NCI-H1694 treated with DMSO at 0.1 percent for 48 hours (cell line): ENCODE results near the gene AAMP.
"Not testable (repeated sequence)": the region's sequence is repeated elsewhere in the genome, so short reads cannot be mapped to it uniquely, and the experiment has no call there.

Experiments used
- DNase-seq: peaks from one replicate; lab custom pipeline; 2025; lab: John Stamatoyannopoulos, UW

AAMP gene

DNA sequence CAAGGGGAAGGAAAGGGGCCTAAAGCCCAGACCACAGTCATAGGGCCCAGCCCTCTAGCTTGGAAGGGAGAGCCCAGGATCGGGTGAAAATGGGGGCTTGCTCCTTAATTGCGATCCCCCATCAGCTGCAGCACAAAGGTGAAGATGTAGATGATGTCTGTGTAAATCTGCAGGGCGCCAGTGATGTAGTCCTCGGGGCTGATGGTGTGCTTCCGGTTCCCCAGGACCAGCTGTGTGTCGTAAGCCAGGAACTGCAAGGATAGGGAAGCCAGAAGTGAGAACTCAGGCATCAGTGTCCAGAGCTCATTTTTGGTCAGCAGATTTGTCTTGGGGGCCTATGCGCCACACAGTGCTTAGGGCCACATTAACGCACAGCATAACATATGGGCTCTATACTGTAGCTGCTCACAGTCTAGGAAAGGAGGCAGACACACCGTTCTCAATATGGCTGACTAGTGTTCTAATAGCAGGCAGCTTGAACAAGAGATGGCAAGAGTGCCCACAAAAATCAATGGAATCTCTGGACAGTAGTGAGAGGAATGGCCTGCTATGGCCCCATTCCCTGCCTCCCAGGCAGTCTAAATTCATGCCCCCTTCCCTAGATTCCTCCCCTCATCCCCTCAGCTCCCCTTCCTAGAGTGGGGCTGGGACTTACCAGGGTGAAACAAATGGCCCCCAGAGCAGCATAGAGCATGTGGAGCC is 5.6 kb upstream of the AAMP start:
- DNase-seq: no peak

DNA sequence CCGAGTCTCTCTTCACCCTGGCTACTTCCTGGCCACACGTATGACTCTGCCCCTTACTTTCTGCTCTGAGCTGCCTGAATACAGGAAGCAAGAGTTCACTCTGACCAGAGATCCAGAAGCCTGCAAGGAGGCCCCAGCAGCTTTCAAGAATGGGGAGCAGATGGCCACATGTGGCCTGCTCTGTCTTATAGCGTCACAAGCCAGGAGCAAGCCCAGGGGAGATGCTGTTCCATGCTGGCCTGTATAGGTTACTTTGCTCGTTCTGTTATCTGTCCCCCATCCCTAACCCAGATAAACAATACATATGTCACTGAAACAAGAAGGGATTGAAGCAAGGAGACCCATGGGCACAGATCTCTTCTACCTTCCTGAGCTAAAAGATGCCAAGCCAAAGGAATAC is 4.6 kb upstream of the AAMP start:
- DNase-seq: no peak

DNA sequence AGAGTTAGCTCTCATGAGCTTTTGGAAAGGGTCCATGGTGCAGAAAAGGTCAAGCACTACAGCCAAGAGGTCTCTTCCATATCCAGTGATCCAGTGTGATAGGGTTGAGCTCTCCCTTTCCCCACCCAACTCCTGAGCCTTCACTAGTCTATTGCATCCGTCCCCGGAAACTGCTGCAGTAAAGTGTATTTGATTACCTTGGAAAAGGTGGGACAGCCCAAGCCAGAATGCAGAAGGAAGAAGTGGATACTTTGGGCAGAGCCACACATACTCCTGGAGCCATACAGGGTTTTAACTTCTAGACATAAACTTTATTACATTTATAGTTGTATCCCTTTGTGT is 3.9 kb upstream of the AAMP start:
- DNase-seq: no peak

DNA sequence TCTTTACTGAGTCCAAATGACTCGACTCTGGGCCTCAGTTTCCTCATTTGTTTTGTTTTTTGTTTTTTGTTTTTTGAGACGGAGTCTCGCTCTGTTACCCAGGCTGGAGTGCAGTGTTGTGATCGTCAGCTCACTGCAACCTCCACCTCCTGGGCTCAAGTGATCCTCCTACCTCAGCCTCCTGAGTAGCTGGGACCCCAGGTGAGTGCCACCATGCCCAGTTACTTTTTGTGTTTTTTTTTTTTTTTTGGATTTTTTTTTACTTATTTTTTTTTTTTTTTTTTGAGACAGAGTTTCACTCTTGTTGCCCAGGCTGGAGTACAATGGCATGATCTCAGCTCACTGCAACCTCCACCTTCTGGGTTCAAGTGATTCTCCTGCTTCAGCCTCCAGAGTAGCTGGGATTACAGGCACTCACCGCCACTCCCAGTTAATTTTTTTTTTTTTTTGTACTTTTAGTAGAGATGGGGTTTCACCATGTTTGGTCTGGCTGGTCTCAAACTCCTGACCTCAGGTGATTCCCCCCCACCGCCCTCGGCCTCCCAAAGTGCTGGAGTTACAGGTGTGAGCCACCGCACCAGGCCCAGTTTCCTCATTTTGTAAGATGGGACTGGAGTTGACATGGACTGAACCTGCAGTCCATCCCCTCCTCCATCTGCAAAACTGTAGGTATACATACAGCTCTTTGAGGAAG is 3.4 kb upstream of the AAMP start:
- not testable (repeated sequence) for DNase-seq

DNA sequence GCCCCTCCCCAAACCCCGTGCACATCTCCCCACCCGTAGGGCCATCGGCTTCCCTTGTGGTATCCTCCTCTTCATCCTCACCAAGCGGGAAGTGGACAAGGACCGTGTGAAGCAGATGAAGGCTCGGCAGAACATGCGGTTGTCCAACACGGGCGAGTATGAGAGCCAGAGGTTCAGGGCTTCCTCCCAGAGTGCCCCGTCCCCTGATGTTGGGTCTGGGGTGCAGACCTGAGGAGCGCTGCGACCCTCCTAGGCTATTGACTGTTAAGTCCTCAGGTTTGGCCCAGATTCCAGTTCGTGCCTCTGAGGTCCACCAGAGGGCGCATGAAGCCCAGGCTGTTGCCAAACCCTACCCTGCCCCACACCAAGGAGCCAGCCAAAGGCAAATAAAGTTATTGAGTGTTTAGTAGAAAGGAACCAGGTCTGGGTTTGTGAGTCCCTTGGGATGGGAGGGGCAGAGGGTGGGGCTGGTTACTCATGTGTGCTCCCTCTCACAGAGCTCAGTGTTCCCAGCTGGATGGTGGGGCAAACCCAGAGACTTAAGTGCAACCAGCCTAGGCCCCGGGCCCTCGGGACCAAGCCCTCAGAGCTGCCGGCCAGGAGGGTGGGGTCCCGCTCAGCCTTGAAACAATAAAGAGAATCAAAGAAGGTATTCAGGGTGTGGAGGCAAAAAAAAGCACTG is 2.7 kb upstream of the AAMP start:
- DNase-seq: peak; percentile 53

DNA sequence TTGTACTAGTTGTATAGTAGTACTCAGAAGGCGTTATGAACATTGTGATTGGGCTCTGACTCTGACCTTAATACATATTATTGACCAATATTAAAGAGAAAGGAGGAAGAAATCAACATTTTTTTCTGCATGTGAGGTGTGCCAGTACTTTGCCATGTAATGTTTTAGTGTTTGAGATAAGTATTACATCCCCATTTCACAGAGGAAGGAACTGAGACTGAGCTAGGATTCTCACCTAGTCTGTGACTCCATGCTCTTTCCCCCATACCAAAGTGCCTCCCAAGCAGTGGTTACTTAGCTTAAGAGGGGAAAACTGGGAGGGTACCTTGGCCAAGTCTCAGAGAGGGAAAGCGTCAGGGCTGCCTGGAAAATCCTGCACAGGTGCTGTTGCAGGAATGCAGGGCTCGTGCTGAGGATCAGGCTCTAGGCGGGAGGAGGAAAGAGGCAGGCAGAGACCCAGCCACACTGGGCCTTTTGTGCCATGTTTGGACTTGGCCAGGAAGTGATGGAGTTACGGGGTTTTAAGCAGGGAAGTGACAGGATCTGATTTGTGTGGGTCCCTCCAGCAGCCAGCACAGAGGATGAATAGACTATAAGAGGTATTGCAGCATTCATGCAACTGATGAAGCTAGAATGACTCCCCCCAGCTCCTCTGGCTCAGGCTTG is 2.1 kb upstream of the AAMP start:
- DNase-seq: no peak

DNA sequence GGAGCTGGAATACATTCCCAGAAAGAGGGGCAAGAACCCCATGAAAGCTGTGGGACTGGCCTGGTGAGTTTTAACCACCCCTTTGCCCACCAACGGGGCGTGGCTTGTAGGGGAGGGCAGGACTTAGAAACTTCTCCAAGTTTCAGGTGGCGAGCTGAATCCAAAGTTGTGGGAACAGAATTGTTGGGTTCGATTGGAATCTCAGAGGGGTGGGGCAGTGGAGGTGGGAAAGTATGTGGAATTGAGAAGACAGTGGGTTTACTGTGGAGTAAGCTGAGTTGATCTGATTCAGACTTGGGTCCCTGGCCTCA is 1.5 kb upstream of the AAMP start:
- DNase-seq: no peak

DNA sequence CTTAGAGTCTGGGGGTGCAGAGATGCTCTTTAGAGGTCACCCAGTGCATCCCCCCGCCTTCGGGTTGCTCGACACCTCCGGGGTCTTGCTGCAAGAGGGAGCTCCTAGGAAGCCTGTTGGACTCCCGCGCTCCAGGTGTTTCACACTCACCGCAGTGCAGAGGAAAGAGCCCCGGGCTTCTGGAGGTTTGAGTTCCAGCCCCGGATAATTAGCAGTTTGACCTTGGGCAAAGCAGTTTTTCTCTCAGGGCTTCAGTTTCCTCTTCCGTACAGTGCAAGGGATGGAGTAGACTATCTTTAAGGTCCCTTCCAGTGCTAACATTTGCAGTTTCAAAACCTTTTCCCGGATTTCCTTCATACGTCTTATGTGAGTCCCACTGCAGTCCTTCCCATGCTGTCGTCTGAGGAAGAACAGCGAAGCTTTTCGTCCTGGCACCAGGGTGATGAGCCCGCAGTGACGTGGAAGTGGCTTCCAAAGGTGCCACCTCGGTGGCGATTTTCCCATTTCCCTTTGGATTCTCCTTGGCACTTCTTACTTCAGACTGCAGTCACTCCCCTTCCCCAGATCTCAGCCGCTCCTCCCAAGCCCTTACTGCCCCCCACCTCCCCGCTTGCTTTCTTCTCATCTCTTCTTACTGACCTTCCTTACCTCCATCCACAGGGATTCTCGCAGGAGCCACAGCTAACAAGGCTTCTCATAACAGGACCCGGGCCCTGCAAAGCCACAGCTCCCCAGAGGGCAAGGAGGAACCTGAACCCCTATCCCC is 967 bp upstream of the AAMP start:
- no peak for DNase-seq

DNA sequence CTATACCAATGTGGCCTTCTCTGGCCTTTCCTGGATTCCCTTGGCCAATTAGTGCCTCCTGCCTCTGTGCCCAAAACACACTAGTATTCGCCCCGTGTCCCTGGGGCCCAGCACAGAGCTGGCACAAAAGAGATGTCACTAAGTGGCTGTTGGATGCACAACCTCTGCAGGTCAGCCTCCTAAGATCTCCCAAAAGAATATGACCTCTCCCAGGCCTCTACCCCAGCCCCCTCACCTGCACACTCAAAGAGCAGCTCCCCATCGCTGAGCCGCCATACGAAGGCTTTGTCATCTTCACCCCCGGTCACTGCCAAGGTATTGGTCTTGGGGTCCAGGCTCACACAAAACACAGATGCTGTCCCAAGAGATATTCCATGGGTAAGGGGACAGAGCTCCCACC is 2.7 kb downstream of the AAMP start:
- no peak for DNase-seq

DNA sequence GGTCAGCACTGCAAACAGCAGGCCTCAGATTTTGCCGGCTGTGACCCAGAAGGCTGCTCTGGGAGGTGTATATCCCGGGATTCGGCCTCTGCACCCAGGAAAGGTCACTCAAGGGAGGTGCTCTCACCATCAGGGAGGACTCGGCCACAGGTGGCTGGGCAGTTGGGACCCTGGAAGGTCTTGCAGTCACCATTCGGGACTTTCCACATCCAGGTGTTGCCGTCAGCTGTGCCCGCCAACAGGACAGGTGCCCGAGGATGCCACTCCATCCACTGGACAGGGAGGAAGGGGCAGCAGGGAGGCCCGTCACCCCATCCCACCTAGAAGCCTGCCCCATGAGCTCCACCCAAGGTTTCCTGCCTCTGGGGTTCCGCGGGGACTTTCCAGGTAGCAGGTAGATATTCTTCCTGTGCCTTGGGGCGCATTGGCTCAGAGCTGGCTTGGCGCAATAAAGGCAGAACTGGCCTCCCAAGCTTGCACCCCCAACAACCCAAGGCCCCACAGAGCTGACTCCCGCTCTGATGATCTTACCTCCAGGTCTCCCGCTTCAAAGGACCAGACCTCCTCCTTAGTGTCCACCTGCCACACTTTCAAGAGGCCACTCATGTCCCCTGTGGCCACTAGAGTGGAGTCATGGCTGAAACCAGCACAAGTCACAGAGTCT is 3.5 kb downstream of the AAMP start:
- no peak for DNase-seq

DNA sequence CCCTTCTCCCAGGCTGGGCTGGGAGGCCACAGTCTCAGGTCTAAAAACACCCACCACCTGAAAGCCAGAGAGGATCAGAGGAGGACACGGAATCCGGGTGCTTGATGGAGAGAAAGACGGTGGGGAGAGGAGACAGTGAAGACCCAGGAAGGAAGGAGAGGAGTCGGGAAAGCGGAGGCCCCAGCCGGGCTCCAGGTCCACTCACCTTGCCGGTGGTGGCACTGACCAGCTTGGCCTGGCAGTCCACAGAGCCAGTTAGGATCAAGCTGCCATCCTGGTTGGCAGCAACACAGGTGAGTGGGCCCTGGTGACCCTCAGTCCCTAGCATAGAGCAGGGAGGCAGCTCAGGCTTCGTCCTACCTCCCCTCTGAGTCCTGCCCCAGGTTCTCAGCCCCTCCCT is 4.3 kb downstream of the AAMP start:
- DNase-seq: no peak

DNA sequence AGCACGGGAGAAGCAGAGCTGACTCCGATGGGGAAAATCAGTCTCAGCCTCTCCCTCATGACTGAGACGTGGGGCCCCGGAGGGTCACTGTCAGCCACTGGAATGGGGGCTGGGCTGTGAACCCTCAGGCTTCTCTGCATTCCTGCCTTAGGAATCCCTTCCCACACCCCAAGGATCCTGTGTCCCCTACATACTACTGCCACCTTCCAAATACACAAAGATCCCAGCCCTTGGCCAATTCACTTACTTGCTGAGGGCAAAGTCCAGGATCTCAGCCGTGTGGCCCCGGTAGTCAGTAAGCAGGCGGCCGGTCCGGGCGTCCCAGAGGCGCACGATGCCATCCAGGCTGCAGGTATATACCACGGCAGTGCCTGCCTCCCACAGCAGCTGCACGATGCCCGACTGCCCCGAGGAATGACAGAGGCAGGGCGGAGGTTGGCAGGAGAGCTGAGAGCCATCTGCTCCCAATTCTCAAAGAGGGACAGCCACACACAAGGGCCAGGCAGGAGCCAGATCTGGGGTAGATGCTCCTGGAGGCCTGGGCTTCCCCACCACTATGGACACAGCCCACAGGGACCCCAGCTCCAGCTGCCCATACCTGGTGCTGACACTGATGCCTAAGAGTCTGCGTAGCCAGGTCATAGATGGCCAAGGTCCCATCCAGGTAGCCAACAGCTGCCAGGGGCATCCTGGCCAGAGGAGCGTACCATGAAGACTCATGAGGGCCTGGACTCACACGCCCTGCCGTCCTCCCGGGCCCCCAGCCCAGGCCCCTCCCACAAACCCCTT is 5.0 kb downstream of the AAMP start:
- no peak for DNase-seq

DNA sequence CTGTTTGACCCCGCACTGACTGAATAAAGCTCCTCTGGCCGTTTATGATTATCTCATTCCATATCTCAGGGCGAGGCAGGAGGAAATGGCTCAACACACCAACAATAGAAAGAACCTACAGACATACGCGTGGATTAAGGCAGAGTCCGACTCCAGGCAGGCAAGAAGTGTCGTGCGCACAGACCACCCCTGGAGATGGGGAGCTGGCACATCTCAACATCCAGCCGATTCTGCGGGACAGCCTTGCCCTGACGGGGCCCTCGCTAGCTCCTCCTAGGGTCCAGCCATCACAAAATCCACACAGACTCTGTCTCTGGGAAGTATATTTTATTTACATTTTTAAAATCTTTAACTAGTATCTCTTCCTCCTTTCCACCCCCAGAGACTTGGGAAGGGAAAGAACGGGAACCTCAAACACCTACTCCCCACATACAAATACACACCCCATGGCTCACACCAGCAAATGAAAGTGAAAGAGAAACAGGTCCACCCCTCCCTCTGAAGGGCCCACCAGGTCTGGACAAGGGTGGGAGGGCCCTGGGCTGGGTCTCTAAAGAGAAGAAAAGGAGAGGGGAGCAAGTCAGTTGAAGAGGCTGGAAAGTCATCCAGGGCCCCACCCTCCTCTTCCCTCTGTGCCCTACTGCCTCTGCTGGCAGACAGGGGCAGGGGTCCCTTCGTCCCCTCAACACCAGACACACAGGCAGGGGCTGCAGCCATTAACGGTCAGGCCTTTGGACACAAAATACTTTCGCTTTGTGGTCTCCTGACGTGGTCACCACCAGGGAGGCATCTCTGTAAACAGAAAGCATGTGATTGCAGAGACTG is 5.9 kb downstream of the AAMP start:
- no peak for DNase-seq

DNA sequence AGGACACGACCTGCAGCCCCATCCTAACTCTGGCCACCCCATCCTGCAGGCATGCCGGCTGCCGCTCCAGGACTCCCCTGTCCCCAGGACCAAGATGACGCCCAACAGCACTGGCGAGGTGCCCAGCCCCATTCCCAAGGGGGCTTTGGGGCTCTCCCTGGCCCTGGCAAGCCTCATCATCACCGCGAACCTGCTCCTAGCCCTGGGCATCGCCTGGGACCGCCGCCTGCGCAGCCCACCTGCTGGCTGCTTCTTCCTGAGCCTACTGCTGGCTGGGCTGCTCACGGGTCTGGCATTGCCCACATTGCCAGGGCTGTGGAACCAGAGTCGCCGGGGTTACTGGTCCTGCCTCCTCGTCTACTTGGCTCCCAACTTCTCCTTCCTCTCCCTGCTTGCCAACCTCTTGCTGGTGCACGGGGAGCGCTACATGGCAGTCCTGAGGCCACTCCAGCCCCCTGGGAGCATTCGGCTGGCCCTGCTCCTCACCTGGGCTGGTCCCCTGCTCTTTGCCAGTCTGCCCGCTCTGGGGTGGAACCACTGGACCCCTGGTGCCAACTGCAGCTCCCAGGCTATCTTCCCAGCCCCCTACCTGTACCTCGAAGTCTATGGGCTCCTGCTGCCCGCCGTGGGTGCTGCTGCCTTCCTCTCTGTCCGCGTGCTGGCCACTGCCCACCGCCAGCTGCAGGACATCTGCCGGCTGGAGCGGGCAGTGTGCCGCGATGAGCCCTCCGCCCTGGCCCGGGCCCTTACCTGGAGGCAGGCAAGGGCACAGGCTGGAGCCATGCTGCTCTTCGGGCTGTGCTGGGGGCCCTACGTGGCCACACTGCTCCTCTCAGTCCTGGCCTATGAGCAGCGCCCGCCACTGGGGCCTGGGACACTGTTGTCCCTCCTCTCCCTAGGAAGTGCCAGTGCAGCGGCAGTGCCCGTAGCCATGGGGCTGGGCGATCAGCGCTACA is 7.0 kb downstream of the AAMP start:
- no peak for DNase-seq

DNA sequence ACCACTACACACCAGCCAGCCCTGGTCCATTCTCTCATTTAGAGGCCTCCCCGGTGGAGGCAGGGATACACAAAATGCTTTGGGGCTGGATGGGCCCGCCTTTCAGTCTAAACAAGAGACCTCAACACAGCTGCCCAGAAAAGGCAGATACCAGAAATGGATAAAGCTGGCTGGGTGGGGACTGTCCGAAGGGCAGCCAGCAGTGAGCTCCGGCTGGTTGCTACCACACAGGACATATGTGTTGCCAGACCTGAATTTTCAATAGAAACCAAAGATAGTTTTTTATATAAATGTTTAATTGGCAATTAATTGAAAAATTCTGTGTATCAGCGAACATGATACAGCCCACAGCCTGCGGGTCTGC is 7.7 kb downstream of the AAMP start:
- no peak for DNase-seq

DNA sequence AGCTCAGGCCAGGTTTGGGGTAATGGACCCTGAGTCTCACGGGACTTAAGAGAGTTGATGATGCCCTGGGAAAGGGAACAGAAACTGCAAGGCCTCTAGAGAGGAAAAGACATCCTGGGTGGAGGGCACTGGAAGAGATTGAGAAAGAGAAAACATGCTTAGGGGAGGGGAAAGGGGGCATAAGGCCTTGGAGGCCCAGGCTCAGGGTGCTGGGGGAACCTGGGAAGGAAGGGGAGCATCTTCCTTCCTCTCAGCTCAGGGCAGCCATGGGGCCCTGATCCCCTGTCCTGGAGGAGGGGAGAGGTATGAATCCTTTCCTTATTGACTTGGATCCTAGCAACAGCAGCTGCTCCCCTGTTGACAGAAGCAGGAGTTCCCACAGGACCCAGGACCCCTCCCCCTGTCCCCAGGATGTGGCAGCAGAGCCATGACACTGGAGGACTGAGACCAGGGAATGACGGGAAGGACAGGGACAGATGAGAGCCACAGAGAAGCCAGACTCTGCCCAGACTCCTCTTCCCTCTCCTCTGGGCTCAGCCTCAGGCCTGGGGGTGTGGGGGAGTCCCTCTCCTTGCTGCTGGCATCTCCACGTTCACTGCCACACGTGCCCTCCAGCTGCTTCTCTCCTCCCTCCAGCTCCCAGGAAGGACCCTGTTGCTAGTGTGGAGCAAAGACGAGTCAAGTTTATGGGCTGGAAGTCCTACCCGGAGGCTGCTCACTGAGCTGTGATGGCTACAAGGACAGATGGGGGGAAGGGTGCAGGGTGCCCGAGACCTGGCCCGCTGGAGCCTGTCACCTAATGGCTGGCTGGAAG is 8.3 kb downstream of the AAMP start:
- DNase-seq: no peak

DNA sequence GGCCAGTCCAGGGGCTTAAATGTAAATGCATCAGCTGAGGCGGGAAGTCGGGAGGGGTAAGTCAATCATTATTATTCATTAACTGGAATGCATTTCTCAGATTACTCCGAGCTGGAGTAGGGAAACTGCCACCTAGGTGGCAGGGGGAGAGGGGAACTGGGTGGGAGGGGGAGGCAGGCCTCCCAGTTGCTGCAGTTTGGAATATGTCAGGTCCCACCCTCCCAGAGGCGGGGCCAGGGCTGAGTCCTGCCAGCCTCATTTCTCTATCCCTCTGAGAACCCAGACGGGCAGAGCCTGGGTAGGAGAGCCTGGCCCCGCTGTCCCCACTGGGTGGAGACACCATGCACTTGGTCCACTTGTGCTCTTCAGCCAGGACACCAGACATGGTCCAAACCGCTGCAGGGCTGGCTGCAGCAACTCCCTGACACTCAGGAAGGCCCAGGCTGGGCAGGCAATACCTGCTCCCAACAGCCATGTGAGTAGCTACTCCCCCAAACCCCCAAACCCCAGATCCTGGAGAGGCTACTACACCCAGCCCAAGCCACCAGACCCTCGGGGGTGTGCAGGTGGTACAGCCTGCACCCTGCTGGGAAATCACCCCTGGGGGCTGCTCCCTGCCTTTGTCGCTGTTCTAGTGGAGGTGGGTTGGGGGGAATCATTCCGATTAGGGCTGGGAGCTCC is 9.1 kb downstream of the AAMP start, which contains the start of gene GPBAR1:
TSS of gene GPBAR1 (plus strand) at position 274 of the 681 bp plus-strand sequence. CDS start 1,710 bp downstream, outside the sequence.
- DNase-seq: no peak
